HG03196 (cell line): ENCODE measurements around the gene WDR31.
"Not testable (repeated sequence)": the region's sequence is repeated elsewhere in the genome, so short reads cannot be mapped to it uniquely, and the experiment has no call there.

ENCODE experiments used
- ATAC-seq: cut with Tn5 transposase; IDR thresholded peaks from one replicate; pipeline ENCODE4 v1.9.1; 2021; ENCODE audit not compliant: unreplicated experiment

The WDR31 gene

GRCh38 chr9:113368982-113369854 lies 29.1 kb upstream of the WDR31 start:
- no peak for ATAC-seq

DNA sequence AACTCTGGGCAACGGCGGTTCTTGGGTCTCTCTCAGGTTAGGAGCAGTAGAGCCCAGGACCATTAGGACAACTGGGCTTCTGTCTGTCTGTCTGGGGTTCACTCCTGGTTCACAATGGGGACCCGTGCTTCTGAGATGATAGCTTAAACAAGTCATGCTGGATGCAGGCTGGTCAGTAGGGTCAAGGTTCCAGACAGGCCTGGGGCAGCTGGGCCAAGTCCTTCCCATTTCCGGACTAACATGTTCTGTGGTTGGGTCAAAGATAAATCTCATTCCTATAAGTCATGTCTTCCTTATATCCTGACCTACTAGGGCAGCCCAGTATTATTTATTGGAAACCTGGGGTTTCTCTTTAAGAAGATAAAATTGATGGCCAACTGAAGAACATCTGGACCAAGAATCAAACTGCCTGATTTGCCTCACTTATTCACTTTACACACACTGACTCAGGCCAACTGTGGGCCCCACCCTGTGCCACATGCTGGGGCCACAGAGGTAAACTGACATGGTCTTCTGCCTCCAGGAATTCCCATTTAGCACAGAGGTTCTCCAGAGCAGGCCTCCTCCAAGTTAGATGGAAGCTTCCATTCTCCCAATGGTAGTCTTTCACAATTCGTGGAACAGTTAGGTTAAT lies 28.4 kb upstream of the WDR31 start:
- ATAC-seq: no peak

DNA sequence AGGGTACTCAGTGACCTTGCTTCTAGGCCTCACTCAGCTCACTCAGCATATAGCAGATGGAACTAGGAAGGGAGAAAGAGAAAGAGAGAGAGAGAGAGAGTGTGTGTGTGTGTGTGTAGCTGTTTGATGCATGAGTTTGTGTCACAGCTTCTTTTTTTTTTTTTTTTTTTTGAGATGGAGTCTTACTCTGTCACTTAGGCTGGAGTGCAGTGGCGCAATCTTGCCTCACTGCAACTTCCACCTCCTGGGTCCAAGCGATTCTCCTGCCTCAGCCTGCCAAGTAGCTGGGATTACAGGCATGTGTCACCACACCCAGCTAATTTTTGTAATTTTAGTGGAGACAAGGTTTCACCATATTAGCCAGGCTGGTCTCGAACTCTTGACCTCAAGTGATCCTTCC lies 25.6 kb upstream of the WDR31 start:
- ATAC-seq: not testable (repeated sequence)

- no peak for ATAC-seq
Measured at GRCh38 chr9:113364951-113365350, 24.9 kb upstream of the WDR31 start.

- no peak for ATAC-seq
Measured at GRCh38 chr9:113363336-113363735, 23.3 kb upstream of the WDR31 start.

- no peak for ATAC-seq
Measured at GRCh38 chr9:113361304-113362018, 21.4 kb upstream of the WDR31 start.

DNA sequence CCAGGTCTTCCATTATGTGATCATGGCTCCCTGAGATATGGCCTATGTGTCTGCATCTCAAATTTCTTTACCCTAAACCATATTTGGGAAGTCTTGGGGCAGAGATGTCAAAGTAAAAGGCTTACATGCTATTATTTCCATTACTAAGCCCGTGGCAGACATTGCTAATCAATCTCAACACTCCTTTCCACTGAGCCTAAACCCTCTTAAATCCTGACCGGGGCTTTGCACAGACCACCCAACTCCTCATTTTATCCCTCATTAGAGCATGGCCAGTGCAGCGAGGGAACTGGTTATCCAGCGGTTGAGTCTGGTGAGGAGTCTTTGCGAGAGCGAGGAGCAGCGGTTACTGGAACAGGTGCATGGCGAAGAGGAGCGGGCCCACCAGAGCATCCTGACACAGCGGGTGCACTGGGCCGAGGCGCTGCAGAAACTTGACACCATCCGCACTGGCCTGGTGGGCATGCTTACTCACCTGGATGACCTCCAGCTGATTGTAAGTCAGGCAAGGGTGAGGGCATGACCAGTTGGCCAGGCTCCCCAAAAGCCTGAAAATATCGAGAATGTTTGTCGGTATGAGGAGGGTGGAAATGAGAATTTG lies 20.3 kb upstream of the WDR31 start:
- ATAC-seq: no peak

DNA sequence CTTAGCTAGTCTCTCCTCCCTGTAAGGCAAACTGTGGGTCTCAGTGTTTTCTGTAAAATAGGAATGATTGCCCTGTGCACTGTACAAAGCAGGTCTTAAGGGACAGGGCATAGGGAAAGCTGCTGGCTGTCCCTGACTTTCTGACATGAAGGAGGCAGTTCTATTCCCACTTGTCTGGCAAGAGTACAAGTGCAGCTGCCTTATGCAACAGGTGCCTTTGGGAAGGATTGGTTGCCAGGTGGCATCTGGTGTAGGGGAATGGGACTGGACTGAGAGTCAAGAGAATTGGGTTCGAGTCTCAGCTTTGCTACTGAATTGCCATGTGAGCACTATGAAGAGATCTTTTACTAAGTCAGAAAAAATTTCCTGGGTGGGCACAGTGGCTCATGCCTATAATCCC lies 19.3 kb upstream of the WDR31 start:
- no peak for ATAC-seq

GRCh38 chr9:113356686-113357292 lies 16.7 kb upstream of the WDR31 start:
- ATAC-seq: no peak

- ATAC-seq: no peak
Measured at GRCh38 chr9:113355040-113355596, 15.0 kb upstream of the WDR31 start.

GRCh38 chr9:113352411-113352810 lies 12.3 kb upstream of the WDR31 start:
- ATAC-seq: no peak

GRCh38 chr9:113352006-113352405 lies 11.9 kb upstream of the WDR31 start:
- no peak for ATAC-seq

GRCh38 chr9:113350937-113351336 lies 10.9 kb upstream of the WDR31 start:
- ATAC-seq: peak; percentile 35

- no peak for ATAC-seq
Measured at GRCh38 chr9:113350107-113350661, 10.1 kb upstream of the WDR31 start.

- ATAC-seq: peak; percentile 34
Measured at GRCh38 chr9:113349445-113350094, 9.5 kb upstream of the WDR31 start, which contains the start of gene BSPRY. Gene BSPRY (plus strand): TSS chr9:113349541. CDS start chr9:113349580, 39 bp downstream.

- ATAC-seq: no peak
Measured at GRCh38 chr9:113349066-113349444, 9.0 kb upstream of the WDR31 start.

GRCh38 chr9:113348437-113348836 lies 8.4 kb upstream of the WDR31 start:
- ATAC-seq: no peak

DNA sequence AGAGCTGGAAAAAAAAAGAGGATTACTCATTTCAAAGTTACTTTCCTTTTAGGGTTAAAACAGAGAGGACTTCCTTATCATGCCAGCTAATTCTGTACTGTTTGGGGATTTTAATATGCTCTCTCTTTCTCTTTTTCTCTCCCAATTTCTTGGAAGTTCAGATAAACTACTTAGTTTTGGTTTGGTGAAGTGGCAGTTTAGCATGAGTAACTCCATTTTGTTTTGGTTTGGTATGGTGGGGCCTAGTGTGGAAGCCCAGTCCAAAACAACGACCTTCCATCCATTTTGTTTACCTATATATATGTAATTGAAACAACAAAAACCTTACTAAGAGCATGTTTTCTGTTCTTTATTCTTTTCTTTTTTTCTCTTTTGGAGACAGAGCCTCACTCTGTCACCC lies 5.6 kb upstream of the WDR31 start:
- no peak for ATAC-seq

GRCh38 chr9:113345190-113345589 lies 5.1 kb upstream of the WDR31 start:
- no peak for ATAC-seq

DNA sequence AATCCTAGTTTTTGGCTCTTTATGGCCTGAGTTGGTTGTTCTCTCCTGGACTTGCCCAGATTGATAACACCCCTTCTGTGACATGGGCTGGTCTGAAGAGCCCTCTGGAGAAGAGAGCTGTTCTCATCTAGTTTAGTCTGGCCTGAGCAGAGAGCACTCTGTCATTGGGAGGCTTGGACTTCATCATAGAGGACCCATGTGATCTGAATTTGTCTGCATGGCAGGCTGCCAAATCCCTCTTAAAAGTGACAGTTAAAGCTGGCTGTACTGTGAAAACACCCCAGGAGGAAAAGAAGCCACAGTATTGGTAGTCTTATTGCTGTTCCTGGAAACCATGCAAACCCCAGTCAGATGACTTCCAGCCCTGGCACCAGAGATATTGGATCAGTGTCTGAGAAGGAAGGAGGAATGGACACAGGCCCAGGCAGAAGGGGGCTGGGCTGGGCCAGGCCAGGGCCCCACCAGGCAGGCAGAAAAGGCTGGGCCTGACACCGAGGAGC lies 3.7 kb upstream of the WDR31 start:
- no peak for ATAC-seq
